GM12865 (cell line): ENCODE results near the gene HIBCH.

ENCODE experiments used
- DNase-seq: peaks from one replicate; pipeline ENCODE4 v3.0.0; 2010; ENCODE audit warnings: low read depth
- H3K4me3 ChIP-seq: 2 replicates; pipeline ENCODE4 v1.5.1; 2011; ENCODE audit warnings: mild to moderate bottlenecking, low read depth, low read length, control low read depth
- TF ChIP-seq, protein P1 (sequence below): IDR thresholded peaks from 2 replicates; pipeline ENCODE4 v1.5.1; 2011; ENCODE audit warnings: low read length, control low read depth, low read depth, inconsistent platforms; ENCODE audit not compliant: insufficient read depth; ENCODE audit errors: missing control alignments

HIBCH gene

DNA sequence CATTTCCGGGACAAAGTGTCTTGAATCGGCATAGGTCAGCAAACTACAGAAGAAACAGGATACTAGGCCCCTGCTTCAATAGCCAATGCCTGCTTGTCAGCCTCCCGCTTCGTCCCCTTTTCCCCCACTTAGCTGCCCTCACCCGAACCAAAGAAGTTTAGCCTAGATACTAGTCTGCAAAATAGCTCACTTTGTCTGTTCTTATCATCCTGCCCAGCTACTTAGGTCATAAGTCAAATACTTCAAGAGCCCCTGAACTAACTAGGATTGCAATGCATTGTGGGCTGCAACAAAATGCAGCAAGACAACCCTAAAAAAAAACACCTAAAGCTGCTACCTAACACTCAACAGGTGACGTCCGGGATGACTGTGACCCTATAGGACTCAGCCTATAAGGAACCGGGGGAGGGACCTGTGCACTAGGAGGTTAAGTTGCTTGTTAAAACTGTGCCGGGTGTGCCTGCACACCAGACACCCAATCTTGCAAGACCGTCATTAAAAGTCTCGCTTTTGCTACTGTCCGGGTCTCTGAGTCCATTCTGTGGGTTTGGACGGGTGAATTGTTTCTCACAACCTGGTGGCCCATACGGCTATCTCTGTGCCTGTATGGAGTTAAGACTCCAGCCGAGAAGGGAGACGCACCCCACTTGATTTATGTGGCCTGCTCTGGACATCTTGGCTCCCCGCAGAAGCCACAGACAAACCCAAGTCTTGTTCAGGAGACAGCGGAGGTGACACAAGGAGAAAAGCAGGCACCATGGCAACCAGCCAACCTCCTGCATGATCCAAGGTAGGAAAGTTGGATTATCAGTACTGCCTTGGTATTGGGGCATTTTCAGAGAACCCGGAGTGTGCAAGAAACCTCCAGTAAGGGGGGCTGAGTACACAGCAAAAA lies 105.9 kb downstream of the HIBCH start:
- DNase-seq: no peak
- TF ChIP-seq, protein P1, sequence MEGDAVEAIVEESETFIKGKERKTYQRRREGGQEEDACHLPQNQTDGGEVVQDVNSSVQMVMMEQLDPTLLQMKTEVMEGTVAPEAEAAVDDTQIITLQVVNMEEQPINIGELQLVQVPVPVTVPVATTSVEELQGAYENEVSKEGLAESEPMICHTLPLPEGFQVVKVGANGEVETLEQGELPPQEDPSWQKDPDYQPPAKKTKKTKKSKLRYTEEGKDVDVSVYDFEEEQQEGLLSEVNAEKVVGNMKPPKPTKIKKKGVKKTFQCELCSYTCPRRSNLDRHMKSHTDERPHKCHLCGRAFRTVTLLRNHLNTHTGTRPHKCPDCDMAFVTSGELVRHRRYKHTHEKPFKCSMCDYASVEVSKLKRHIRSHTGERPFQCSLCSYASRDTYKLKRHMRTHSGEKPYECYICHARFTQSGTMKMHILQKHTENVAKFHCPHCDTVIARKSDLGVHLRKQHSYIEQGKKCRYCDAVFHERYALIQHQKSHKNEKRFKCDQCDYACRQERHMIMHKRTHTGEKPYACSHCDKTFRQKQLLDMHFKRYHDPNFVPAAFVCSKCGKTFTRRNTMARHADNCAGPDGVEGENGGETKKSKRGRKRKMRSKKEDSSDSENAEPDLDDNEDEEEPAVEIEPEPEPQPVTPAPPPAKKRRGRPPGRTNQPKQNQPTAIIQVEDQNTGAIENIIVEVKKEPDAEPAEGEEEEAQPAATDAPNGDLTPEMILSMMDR: no peak
- no peak overlapping the region for H3K4me3 ChIP-seq

DNA sequence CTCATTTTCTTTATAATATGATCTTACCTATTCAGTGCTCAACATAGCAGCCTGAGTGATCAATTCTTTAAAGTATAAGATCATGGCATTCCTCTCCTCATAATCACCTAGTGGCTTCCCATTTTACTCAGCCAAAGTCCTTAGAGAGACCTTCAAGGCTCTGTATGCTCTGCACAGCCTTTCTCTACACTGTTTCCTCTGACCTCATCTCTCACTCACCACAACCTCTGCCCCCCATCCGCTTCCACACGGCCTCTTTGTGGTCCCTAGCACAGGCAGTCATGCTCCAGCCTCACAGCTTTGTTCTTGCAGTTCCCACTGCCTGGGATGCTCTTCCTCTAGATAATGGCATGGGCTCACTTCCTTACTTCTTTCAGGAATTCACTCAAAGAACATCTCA lies 109.2 kb downstream of the HIBCH start:
- TF ChIP-seq, protein P1: no peak
- no peak overlapping the region for H3K4me3 ChIP-seq
- DNase-seq: no peak

DNA sequence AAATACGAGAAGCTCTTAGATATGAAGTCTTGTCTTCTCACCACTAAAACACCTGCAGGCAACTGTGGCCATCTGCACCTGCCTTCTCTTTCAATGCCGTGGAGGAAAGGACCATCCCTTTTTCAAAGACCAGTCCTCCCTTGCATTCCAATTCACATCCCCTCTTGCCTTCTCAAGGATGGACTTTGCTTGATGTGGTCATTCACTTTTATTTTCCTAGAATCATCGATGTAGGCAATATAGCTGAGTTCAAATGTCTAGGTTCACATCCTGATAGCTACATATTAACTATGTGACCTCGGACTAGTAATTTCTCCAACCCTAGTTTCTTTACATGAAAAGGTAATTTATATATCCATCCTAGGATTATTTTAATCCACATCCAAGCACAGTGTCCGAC lies 110.1 kb downstream of the HIBCH start:
- TF ChIP-seq, protein P1: no peak
- DNase-seq: no peak
- no peak overlapping the region for H3K4me3 ChIP-seq

DNA sequence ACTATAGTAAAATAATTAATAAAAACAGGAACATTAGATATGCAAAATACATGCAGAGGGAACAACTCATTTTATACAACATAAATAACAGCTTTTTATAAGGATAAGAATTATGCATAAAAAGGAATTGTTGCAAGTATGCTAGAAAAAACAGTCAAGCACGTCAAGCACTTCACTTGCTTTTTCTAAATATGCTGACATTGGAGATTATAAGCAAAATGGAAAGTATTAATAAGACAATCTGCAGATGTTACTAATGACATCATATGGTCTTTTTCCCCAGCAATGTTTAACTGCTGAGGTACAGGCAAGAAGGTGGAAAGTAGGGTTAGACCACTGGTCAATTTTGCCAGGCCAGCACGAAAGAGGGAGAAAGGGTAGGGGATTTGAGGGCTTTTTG lies 111.7 kb downstream of the HIBCH start:
- H3K4me3 ChIP-seq: no peak overlapping the region
- TF ChIP-seq, protein P1: no peak

DNA sequence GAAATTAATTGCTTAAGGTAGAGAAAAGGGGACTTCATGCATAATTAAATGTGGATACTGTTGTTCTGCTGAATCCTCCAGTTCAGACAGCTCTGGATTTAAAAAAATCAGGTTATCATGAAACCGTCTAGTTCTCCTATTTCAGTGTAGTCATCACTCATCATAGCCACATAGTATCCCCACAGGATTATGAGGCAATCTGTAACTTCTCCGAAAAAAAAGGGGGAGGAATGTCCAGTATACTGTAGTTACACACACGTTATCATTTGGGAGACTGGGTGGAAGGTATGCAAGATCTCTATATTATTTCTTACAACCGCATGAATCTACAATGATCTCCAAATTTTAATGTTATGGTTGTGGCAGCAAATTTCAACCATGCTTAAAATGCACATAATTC lies 114.0 kb downstream of the HIBCH start:
- H3K4me3 ChIP-seq: no peak overlapping the region
- TF ChIP-seq, protein P1: no peak
- no peak for DNase-seq

More for the DNA sequence above, 111.7 kb downstream of the HIBCH start:
- no peak for DNase-seq

DNA sequence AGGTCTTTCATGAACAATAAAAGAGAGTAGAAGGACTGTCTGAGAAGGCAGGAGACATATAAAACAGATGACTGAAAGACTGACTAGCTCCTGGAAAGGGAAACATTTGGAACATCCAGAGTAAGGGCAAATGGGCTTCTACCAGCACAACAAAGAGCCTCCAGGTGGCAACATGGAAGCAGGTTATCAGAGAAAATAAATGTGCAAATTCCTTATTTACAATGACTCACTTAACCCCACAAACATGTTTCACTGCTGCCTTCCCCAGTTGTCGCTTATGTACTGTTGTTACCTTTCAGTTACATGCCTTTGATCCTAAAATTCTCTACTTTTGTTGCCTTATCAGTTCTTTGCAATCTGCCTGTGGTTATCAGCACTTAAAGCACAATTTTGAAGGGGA lies 117.0 kb downstream of the HIBCH start:
- no peak for DNase-seq
- no peak overlapping the region for H3K4me3 ChIP-seq
- TF ChIP-seq, protein P1: no peak

DNA sequence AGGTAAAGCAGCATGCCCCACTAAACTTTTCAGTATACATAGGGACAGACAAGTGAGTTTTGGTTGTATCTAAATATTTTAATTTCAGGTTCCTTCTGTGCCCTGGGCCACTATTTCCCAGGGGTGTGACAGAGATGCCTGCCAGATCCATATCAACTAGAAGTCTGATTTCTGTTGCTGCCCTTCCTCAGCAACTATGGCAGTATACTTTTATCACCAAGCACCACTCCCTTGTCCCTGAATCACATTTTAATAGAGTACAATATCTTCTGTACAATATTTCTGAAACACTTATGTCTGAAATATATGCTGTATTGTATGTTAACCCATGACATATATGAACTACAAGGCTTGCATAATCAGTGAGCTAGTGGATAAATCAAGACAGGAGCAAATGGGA lies 117.6 kb downstream of the HIBCH start:
- DNase-seq: no peak
- no peak overlapping the region for H3K4me3 ChIP-seq
- TF ChIP-seq, protein P1: no peak
